Stimulated activated effector memory CD8-positive, alpha-beta T cell treated with anti-CD3 and anti-CD28 coated beads, Interleukin-12 subunit alpha, Interleukin-12 subunit beta, amount 100 ng/mL, for 72 hours (primary cell): ENCODE measurements around the gene C5AR2.
A peak's percentile ranks its signal among the peaks of the same experiment; 100 is the strongest.

Experiments
- ATAC-seq: fragments of 150-1000 bp; cut with Tn5 transposase; 2 replicates; pipeline ENCODE4 v1.10.0; 2021
- DNase-seq, 2 donors: peaks; one replicate each; pipeline ENCODE4 v3.0.0; 2021 to 2022; ENCODE audit warnings: low spot score in 2 of 2
- H3K27ac Mint-ChIP-seq: one replicate; pipeline ENCODE4 v1.8.0; 2022; ENCODE audit warnings: mild to moderate bottlenecking, mixed read lengths
- H3K36me3 Mint-ChIP-seq: one replicate; pipeline ENCODE4 v1.8.0; 2022; ENCODE audit warnings: mild to moderate bottlenecking, mixed read lengths
- H3K4me1 Mint-ChIP-seq: one replicate; pipeline ENCODE4 v1.8.0; 2022; ENCODE audit warnings: mixed read lengths
- H3K4me3 Mint-ChIP-seq: one replicate; pipeline ENCODE4 v1.8.0; 2022; ENCODE audit warnings: mild to moderate bottlenecking, mixed read lengths
- H3K9me3 Mint-ChIP-seq: one replicate; pipeline ENCODE4 v1.8.0; 2022; ENCODE audit warnings: mixed read lengths

The C5AR2 gene

DNA sequence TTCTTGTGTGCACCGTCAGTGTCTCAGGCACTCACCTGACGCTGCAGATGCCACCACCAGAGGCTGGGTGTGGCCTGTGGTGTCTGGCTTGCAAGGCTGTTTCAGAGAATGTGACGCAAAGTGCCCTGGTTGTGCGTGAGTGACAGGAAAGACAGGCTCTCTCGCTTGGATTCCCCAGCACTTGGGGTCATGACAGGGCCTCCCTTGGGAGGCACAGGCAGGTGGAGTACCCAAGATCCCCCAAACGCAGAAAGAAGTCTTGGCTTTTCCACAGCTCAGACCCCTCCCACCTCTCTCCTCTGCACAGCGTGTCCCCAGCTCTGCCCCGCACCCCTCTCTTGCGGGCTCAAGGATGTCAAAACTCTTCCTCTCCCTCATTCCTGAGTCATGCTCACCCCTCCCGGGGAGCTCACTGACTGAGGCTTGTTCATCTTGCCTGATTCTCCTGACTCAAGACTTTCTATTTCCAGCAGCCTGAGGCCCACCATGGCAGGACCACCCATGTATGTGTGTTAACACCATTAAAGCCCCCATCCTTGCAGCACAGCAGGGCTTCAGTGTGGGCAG is 38.2 kb downstream of the C5AR2 start:
- DNase-seq (no peak), ATAC-seq (no peak)
- H3K9me3 Mint-ChIP-seq = no peaks in the 10 kb centered on the region
- peaks cover 85% of the 10 kb centered on the region for H3K36me3 Mint-ChIP-seq
- H3K4me3 Mint-ChIP-seq = no peak overlapping the region
- H3K4me1 Mint-ChIP-seq = no peaks in the 10 kb centered on the region
- peak overlapping the region; percentile 20 for H3K27ac Mint-ChIP-seq

GRCh38 chr19:47371261-47371660 is 39.3 kb downstream of the C5AR2 start:
- no peak for DNase-seq
- Mint-ChIP-seq H3K9me3 (no peaks in the 10 kb centered on the region), H3K4me3 (no peak overlapping the region), H3K36me3 (peaks cover 79% of the 10 kb centered on the region), H3K27ac (no peak overlapping the region), H3K4me1 (no peaks in the 10 kb centered on the region)
- no peak for ATAC-seq

GRCh38 chr19:47372603-47373002 is 40.6 kb downstream of the C5AR2 start:
- no peaks in the 10 kb centered on the region for H3K9me3 Mint-ChIP-seq
- no peaks in the 10 kb centered on the region for H3K4me1 Mint-ChIP-seq
- DNase-seq (no peak), ATAC-seq (no peak)
- H3K4me3 Mint-ChIP-seq = no peak overlapping the region
- peaks cover 66% of the 10 kb centered on the region for H3K36me3 Mint-ChIP-seq
- H3K27ac Mint-ChIP-seq = no peak overlapping the region

DNA sequence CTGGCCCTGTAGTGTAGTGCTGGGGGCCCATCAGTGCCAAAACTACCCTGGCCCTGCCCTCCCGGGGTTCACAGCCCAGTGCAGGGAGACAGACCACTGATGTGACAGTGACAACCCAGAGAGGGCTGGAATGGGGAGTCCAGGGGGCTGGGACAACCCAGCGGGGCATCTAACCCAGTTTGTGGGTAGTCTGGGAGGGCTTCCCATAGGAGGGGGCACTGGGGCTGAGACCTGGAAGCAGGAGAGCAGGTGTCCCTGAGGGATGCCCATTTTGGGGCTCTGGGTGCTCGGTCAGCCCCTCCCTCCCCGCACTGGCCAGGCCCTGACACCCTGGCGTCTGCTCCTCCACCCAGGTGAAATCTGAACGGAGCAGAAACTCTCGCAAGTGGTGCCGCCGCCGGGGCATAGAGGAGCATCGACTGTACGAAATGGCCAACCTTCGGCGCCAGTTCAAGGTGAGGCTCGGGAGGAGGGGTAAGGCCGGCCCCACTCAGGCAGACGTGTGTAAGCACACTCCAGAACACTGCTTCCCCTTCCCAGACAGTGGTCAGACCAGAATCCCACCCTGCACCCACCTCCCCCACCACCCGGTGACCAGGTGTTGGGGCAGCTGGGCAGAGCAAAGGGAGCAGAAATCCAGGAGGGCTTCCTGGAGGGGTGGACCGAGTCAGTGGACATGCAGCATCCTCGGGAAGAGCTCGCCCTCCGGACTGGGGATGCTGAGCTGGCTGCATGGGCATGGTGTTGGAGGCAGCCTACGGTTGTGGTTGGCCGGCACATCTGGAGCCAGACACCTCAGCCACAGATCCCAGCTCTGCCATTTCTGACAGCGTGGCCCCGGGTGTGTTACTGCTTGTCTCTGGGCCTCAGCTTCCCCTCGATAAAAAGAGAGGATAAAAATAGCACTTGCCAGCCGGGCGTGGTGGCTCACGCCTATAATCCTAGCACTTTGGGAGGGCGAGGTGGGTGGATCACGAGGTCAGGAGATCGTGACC is 41.6 kb downstream of the C5AR2 start:
- Mint-ChIP-seq H3K36me3 (peaks cover 64% of the 10 kb centered on the region), H3K4me1 (no peaks in the 10 kb centered on the region), H3K4me3 (no peak overlapping the region), H3K27ac (no peak overlapping the region), H3K9me3 (no peaks in the 10 kb centered on the region)
- DNase-seq (no peak), ATAC-seq (no peak)

GRCh38 chr19:47374876-47375693 is 43.1 kb downstream of the C5AR2 start:
- ATAC-seq (no peak), DNase-seq (no peak)
- Mint-ChIP-seq H3K4me1 (peaks cover 3% of the 10 kb centered on the region), H3K27ac (no peak overlapping the region), H3K36me3 (peaks cover 60% of the 10 kb centered on the region), H3K4me3 (no peak overlapping the region), H3K9me3 (no peaks in the 10 kb centered on the region)

GRCh38 chr19:47375694-47376588 is 44.0 kb downstream of the C5AR2 start:
- Mint-ChIP-seq H3K27ac (peak overlapping the region; percentile 37), H3K4me3 (no peak overlapping the region), H3K36me3 (peaks cover 60% of the 10 kb centered on the region), H3K4me1 (peaks cover 12% of the 10 kb centered on the region), H3K9me3 (no peaks in the 10 kb centered on the region)
- no peak for DNase-seq
- ATAC-seq = no peak

GRCh38 chr19:47376589-47377144 is 44.7 kb downstream of the C5AR2 start:
- no peak overlapping the region for H3K27ac Mint-ChIP-seq
- peaks cover 19% of the 10 kb centered on the region for H3K4me1 Mint-ChIP-seq
- no peak for DNase-seq
- peaks cover 67% of the 10 kb centered on the region for H3K36me3 Mint-ChIP-seq
- no peak overlapping the region for H3K4me3 Mint-ChIP-seq
- no peak for ATAC-seq
- H3K9me3 Mint-ChIP-seq = no peaks in the 10 kb centered on the region

DNA sequence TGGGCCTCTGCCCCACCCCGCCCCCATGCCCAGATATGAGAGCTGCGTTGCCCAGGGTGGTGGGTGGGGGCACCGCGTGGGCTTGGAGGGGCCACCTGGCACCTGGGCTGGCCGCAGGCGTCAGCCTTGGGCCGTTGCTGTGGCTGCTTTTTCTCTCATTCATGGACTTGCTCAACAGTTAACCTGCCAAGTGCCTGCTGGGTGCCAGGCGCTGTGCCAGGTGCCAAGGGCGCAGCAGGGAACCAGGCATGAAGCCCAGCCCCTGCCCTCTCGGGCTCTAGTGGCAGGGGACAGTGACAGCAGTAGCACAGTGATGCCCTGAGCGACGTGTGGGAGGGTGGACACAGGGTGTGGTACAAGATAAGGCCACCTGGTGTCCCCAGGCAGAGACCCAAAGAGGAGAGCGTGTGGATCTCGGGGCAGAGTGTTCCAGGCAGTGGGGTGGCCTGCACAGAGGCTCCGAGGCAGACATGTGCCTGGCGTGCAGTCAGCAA is 45.3 kb downstream of the C5AR2 start:
- no peak overlapping the region for H3K4me3 Mint-ChIP-seq
- DNase-seq = no peak
- H3K4me1 Mint-ChIP-seq = peaks cover 25% of the 10 kb centered on the region
- H3K27ac Mint-ChIP-seq = no peak overlapping the region
- H3K36me3 Mint-ChIP-seq = peaks cover 67% of the 10 kb centered on the region
- ATAC-seq = no peak
- H3K9me3 Mint-ChIP-seq = no peaks in the 10 kb centered on the region

DNA sequence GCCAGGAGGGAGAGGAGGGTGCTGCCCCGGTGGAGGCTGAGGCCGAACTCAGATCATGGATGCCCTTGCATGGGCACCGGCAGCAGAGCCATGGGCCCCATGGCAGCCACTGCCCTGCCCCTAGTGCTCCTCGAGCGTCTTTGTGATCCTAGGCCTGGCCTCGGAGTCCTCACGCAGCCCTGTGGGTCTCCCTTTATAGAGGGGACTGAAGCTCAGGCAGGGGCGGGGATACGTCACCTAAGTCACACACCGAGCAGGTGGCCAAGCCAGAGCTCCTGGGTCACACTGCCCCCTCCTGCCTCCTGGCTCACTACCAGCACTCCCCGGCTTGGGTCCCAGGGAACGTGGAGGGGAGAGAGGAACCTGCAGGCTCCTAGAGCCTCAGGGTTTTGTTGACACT is 45.8 kb downstream of the C5AR2 start:
- peaks cover 71% of the 10 kb centered on the region for H3K36me3 Mint-ChIP-seq
- H3K4me1 Mint-ChIP-seq = peaks cover 29% of the 10 kb centered on the region
- no peak overlapping the region for H3K27ac Mint-ChIP-seq
- H3K4me3 Mint-ChIP-seq = no peak overlapping the region
- ATAC-seq = no peak
- no peaks in the 10 kb centered on the region for H3K9me3 Mint-ChIP-seq
- DNase-seq = no peak

GRCh38 chr19:47378246-47378645 is 46.3 kb downstream of the C5AR2 start:
- Mint-ChIP-seq H3K9me3 (no peaks in the 10 kb centered on the region), H3K27ac (no peak overlapping the region), H3K36me3 (peaks cover 68% of the 10 kb centered on the region), H3K4me3 (no peak overlapping the region), H3K4me1 (peaks cover 34% of the 10 kb centered on the region)
- no peak for ATAC-seq
- no peak for DNase-seq

DNA sequence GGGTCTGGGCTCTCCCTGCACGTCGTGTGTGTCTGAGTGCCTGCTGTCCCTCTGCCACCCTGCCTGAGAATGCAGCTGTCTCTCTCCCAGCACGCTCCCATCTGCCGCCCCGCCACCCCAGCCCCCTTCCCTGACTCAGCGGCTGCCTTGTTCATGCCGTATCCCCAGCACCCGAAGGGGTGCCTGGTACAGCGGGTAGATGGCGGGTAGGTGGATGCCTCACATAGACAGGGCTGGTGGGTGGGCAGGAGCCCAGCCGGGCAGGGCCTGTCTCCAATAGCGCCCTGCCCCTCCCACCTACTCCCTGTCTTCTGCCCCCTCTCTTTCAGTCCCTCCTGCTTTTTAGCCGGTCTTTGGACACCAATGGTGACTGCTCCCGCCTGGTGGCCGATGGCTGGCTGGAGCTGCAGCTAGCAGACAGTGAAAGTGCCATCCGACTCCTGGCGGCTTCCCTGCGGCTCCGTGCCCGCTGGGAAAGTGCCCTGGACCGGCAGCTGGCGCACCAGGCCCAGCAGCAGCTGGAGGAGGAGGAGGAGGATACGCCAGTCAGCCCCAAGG is 47.5 kb downstream of the C5AR2 start:
- Mint-ChIP-seq H3K4me1 (peaks cover 38% of the 10 kb centered on the region), H3K36me3 (peaks cover 56% of the 10 kb centered on the region), H3K9me3 (no peaks in the 10 kb centered on the region), H3K4me3 (no peak overlapping the region), H3K27ac (no peak overlapping the region)
- ATAC-seq (no peak), DNase-seq (no peak)

DNA sequence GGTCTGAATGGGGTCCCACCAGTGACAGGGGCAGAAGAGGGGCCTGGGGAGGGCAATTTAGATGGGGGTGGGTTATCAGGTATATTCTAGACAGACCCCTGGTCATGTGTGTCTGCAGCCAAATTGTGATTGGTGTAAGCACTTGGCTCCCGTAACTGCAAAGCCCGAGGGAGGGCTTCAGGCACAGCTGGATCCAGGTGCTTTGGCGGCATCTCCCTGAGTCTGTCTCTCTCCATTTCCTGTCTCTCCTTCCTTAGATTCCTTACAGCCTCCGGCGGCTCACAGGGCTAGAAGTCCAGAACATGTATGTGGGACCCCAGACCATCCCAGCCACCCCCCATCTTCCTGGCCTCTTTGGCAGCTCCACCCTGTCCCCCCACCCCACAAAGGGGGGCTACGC is 48.6 kb downstream of the C5AR2 start:
- Mint-ChIP-seq H3K9me3 (no peaks in the 10 kb centered on the region), H3K4me1 (peaks cover 38% of the 10 kb centered on the region), H3K27ac (peak overlapping the region; percentile 29), H3K36me3 (peaks cover 48% of the 10 kb centered on the region), H3K4me3 (no peak overlapping the region)
- no peak for ATAC-seq
- no peak for DNase-seq

DNA sequence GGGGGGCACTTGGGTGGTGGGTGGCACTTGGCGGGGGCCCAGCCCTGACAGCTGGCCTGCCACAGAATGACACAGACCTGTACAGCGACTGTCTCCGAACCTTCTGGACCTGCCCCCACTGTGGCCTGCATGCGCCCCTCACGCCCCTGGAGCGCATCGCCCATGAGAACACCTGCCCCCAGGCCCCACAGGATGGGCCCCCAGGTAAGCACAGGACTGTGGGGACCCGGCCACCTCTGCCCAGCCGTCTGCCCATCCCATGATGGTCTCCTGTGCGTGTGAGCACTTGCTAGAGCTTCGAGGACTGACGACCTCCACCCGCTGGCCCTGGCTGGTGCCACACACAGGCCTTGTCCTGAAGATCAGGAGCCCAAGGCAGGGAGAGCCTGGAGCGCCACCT is 49.1 kb downstream of the C5AR2 start:
- Mint-ChIP-seq H3K4me3 (no peak overlapping the region), H3K4me1 (peaks cover 38% of the 10 kb centered on the region), H3K36me3 (peaks cover 45% of the 10 kb centered on the region), H3K9me3 (no peaks in the 10 kb centered on the region), H3K27ac (peak overlapping the region; percentile 92)
- ATAC-seq (no peak), DNase-seq (no peak)

GRCh38 chr19:47381653-47382279 is 49.8 kb downstream of the C5AR2 start:
- H3K9me3 Mint-ChIP-seq = no peaks in the 10 kb centered on the region
- H3K27ac Mint-ChIP-seq = peak overlapping the region; percentile 92
- peak in 1 of 2 donors; percentile 53 for DNase-seq
- H3K4me1 Mint-ChIP-seq = peaks cover 38% of the 10 kb centered on the region
- peak; percentile 58 for ATAC-seq
- H3K4me3 Mint-ChIP-seq = no peak overlapping the region
- H3K36me3 Mint-ChIP-seq = peaks cover 42% of the 10 kb centered on the region
